ENCODE data around the gene ZIC1. TPM values are rescaled to one million over a fixed set of nuclear protein-coding genes. Genes with fewer than 3 reads are reported as not detected.

ZIC1 gene
- total RNA-seq, 2 experiments from 2014 or later: not detected

DNA sequence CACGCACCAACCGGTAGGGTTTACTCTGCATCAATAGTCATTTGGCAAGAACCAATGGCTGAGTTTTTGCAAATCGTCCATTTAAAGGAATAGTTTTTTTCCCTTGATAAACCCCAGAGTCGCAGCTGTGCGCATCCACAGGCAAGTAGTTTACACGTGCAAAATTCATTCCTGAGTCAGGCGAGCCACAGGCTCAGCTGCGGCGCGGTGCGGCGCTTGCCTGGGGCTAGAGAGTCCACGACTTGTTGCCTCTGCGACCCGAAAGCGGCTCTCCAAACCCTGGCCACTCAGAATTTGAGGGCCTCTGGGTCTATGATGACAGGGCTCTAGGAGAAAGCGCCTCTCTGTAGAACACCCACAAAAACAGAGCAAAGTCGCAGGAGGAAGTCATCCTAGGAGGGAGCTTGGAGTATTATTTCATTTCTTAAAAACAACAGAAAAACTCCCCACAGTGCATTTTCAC, 39.5 kb upstream of the ZIC1 start:
- Mint-ChIP-seq H3K36me3 (ENCODE audit: low read depth) (peaks cover 4% of the 10 kb centered on the region), H3K9me3 (peaks cover 3% of the 10 kb centered on the region), H3K4me3 (no peak overlapping the region), H3K4me1 (ENCODE audit: low read depth) (no peaks in the 10 kb centered on the region), H3K27me3 (ENCODE audit: low read depth) (peaks cover 71% of the 10 kb centered on the region), H3K27ac (no peak overlapping the region)
- no peak for DNase-seq
- intact Hi-C loops (cut with micrococcal nuclease): loop anchor here (10.0 kb wide), 1 partner anchor 1575 kb away; no protein-coding TSS in a partner anchor
- CTCF ChIA-PET: no interaction called here

DNA sequence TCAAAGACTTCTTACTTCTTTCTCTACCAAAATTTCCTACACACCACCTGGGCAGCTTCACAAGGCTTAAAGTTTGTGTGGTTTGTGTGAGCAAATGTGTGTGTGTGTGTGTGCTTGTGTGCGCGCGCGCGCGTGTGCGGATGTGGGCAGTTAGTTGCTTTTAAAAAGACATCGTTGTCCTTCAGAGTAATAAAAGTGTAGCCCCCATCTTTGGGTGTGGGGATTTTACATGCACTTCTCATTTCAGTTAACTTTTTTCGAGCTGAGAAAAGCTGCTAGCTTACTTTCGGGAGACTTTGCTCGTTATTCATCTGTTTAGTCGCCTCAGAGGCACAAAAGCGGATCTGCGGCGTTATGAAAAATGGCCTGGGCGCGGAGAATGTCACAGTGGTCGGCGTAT, 38.8 kb upstream of the ZIC1 start:
- H3K4me1 Mint-ChIP-seq (ENCODE audit: low read depth): no peaks in the 10 kb centered on the region
- DNase-seq: no peak
- CTCF ChIA-PET: no interaction called here
- H3K4me3 Mint-ChIP-seq: no peak overlapping the region
- intact Hi-C loops (cut with micrococcal nuclease): no loop called here
- peaks cover 4% of the 10 kb centered on the region for H3K36me3 Mint-ChIP-seq (ENCODE audit: low read depth)
- no peaks in the 10 kb centered on the region for H3K9me3 Mint-ChIP-seq
- H3K27ac Mint-ChIP-seq: no peak overlapping the region
- H3K27me3 Mint-ChIP-seq (ENCODE audit: low read depth): peaks cover 70% of the 10 kb centered on the region

DNA sequence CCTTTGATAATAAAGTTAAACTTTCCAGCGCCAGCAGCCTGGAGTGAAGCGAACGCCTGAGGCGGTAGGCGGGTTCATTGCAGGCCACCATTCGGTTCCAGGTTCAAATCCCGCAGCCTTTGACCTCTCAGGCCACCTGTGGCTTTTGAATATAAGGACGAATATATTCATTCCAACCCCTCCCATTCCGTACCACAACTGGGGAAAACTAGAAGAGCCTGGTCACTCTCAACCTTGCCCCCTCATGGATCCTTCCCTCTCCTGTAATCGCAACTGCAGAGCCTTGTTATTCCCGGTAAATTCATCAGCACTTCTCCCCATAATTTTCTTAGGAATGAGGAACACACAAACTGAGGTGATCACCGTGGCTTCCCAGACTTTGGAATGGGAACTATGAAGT, 38.0 kb upstream of the ZIC1 start:
- Mint-ChIP-seq H3K4me1 (ENCODE audit: low read depth) (no peaks in the 10 kb centered on the region), H3K36me3 (ENCODE audit: low read depth) (peaks cover 4% of the 10 kb centered on the region), H3K9me3 (no peaks in the 10 kb centered on the region), H3K27ac (no peak overlapping the region), H3K27me3 (ENCODE audit: low read depth) (peaks cover 72% of the 10 kb centered on the region), H3K4me3 (no peak overlapping the region)
- DNase-seq: no peak
- intact Hi-C loops (cut with micrococcal nuclease): no loop called here
- CTCF ChIA-PET: no interaction called here

DNA sequence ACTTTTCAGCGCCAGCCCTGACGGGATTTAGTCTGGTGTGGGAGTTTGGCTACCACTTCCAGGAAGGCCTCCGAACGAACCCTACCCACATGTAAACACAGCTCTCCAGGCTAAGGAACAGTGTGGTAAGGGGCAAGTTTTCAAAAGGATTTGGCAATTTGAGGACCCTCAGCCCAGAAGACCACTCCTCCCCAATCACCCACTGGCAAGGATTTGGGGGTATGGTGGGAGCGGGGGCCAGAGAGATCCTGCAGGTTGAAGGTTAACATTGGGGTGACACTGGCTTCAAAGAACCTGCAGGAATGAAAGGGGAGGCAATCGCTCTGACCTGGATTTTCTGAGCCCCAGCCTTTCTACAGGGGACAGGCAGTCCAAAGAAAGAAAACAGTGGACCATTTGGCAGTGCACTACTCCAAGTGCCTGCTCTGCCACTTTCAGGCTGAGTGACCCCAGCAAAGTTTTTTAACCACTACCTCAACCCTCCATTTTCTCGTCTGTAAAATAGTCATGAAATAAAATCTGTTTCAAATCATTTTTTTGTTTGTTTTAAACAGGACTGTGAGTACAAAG, 37.3 kb upstream of the ZIC1 start:
- CTCF ChIA-PET: no interaction called here
- no peaks in the 10 kb centered on the region for H3K9me3 Mint-ChIP-seq
- no peak overlapping the region for H3K4me3 Mint-ChIP-seq
- intact Hi-C loops (cut with micrococcal nuclease): no loop called here
- peaks cover 73% of the 10 kb centered on the region for H3K27me3 Mint-ChIP-seq (ENCODE audit: low read depth)
- no peak for DNase-seq
- no peak overlapping the region for H3K27ac Mint-ChIP-seq
- peaks cover 4% of the 10 kb centered on the region for H3K36me3 Mint-ChIP-seq (ENCODE audit: low read depth)
- H3K4me1 Mint-ChIP-seq (ENCODE audit: low read depth): no peaks in the 10 kb centered on the region

DNA sequence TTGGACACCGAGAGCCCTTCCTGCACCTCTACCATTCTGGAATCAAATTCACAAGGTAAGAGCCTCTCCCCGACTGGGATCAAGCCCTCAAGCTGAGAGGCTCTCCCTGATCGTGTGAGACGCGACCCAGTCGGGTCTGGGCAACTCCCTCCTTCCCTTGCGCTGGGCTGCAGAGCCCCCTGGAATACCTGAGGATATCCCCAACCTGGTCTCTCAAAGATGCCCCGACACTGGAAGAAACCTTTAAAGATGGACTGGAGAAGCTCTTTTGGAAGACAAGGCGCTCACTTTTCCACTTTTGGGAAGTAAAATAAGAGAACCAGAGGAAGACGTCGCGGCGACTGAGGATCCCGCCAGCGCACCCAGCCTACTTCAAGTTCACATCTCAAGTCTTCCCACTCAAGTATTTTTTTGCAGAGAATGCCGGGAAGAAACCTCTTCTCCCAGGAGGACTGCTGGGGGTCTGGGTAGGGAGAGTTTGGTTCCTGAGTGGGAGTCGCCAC, 36.6 kb upstream of the ZIC1 start:
- intact Hi-C loops (cut with micrococcal nuclease): no loop called here
- H3K36me3 Mint-ChIP-seq (ENCODE audit: low read depth): peaks cover 4% of the 10 kb centered on the region
- no peak for DNase-seq
- H3K27me3 Mint-ChIP-seq (ENCODE audit: low read depth): peaks cover 80% of the 10 kb centered on the region
- no peak overlapping the region for H3K4me3 Mint-ChIP-seq
- no peak overlapping the region for H3K27ac Mint-ChIP-seq
- CTCF ChIA-PET: no interaction called here
- H3K9me3 Mint-ChIP-seq: no peaks in the 10 kb centered on the region
- H3K4me1 Mint-ChIP-seq (ENCODE audit: low read depth): no peaks in the 10 kb centered on the region

DNA sequence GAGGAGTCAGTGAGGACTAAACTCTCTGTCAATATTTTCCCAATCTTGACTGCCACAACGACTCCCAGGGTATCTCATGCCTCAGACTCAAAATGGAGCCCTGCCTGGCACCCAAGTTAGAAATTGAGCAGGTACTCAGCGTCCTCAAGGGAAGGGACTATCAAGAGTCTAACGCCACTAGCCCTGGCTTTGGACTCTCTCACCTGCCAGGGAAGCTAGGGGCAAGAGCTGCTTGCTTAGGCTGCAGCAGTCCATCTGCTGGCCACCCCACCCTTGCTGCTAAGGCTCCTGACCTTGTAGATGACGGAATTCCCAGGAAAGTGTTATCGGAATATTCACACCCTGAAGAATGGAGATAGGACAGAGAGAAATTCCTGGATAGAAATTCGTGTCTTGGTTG, 35.9 kb upstream of the ZIC1 start:
- Mint-ChIP-seq H3K27me3 (ENCODE audit: low read depth) (peaks cover 80% of the 10 kb centered on the region), H3K4me1 (ENCODE audit: low read depth) (no peaks in the 10 kb centered on the region), H3K27ac (no peak overlapping the region), H3K4me3 (no peak overlapping the region), H3K9me3 (no peaks in the 10 kb centered on the region), H3K36me3 (ENCODE audit: low read depth) (peaks cover 4% of the 10 kb centered on the region)
- no peak for DNase-seq
- CTCF ChIA-PET: no interaction called here
- intact Hi-C loops (cut with micrococcal nuclease): no loop called here

DNA sequence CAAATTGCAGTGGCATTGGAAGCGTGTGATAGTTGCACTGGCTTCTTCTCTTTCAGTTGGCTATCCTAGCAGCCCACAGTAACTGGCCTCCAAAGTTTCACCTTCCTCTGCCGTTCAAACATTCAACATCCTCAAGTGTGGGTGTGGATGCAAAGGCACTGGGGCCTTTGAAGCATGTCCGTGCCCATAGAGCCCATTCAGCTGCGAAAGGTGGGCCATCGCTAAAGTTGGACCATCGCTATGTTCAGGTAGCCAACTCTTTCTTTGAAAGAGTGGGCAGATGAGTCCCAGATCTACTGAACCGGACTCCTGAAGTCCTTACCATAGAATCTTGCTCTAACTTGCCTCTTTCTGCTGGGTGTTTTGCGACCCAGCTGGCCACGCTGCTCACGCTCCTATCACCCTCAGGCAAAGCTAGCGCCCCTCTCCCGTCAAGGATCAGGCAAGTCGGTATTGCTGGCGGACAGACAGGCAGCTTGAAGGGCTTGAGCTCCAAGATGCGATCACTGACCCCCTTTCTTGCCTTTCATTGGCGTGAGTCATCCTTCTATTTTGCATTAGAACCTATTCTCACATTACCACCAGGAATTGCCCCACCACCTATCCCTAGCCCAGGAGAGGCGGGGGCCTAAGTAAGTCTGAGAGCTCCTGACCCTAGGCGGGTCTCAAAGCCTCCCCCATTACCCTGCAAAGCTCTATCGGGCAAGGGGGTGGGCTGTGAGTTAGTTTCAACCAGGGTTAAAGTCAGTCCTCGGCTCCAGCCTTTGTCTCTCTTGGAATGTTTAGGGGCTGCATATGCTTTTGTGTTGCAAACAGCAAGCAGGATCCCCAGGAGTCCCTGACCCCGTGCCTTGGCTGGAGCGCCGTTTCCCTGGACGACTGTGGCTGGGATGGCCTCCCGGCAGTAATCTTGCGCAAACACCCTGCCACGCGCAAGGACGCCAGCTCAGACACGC, 31.5 kb upstream of the ZIC1 start:
- Mint-ChIP-seq H3K9me3 (peaks cover 5% of the 10 kb centered on the region), H3K27me3 (ENCODE audit: low read depth) (peaks cover 77% of the 10 kb centered on the region), H3K36me3 (ENCODE audit: low read depth) (peaks cover 1% of the 10 kb centered on the region), H3K4me3 (no peak overlapping the region), H3K27ac (no peak overlapping the region), H3K4me1 (ENCODE audit: low read depth) (no peaks in the 10 kb centered on the region)
- DNase-seq: no peak
- intact Hi-C loops (cut with micrococcal nuclease): loop anchor here (5.0 kb wide), 1 partner anchor 35 kb away; no protein-coding TSS in a partner anchor
- CTCF ChIA-PET: no interaction called here

DNA sequence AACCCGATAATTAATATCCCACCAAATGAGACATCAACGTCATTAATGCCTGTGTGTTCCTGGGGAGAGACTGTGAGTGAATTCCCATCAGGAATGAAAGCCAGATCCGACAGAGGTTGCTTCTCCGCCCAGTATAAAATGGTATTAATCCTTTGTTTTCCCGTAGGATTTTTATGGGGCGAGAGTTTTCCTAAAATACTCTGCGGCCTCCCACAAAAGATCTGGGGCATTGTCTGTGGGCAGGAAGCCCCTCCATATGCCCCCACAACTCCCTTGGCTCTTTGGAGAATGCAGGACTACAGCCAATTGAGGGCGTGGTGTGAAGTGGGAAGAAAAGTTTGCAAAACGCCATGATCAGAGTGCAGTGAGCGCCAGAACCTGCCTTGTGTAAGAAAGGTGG, 29.5 kb upstream of the ZIC1 start:
- Mint-ChIP-seq H3K9me3 (peaks cover 5% of the 10 kb centered on the region), H3K4me1 (ENCODE audit: low read depth) (no peaks in the 10 kb centered on the region), H3K36me3 (ENCODE audit: low read depth) (peaks cover 1% of the 10 kb centered on the region), H3K27me3 (ENCODE audit: low read depth) (peaks cover 75% of the 10 kb centered on the region), H3K27ac (no peak overlapping the region), H3K4me3 (no peak overlapping the region)
- CTCF ChIA-PET: no interaction called here
- DNase-seq: no peak
- intact Hi-C loops (cut with micrococcal nuclease): loop anchor here (5.0 kb wide), 1 partner anchor 33 kb away; no protein-coding TSS in a partner anchor

DNA sequence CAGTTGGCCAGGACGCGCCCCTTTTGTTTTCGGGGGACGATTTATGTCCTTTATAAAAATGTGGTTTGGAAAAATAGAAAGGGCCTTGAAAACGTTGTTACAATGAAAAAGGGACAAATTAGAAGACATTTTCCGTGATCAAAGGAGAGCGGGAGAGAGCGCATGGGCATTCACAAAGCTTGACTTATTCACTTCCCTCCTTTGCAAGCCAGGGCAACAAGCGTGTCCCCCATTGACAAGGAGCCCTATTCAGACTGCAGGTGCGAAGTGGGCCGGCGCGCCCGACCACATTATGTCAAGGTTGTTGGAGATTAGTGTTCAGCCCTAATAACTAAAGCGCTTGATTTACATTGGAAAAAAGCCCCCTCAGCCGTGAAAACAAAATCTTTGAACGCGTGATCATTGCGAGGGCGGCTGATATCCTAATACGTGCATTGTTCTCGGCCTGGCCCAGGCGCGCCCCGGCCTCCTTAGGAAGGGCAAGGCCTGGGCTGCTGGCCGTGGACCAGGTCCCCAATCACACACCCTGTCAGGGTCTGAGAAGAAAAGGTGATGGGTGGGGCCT, 28.7 kb upstream of the ZIC1 start:
- DNase-seq: no peak
- H3K27ac Mint-ChIP-seq: no peak overlapping the region
- peaks cover 1% of the 10 kb centered on the region for H3K36me3 Mint-ChIP-seq (ENCODE audit: low read depth)
- intact Hi-C loops (cut with micrococcal nuclease): no loop called here
- H3K4me3 Mint-ChIP-seq: no peak overlapping the region
- CTCF ChIA-PET: no interaction called here
- H3K27me3 Mint-ChIP-seq (ENCODE audit: low read depth): peaks cover 79% of the 10 kb centered on the region
- peaks cover 5% of the 10 kb centered on the region for H3K9me3 Mint-ChIP-seq
- no peaks in the 10 kb centered on the region for H3K4me1 Mint-ChIP-seq (ENCODE audit: low read depth)

DNA sequence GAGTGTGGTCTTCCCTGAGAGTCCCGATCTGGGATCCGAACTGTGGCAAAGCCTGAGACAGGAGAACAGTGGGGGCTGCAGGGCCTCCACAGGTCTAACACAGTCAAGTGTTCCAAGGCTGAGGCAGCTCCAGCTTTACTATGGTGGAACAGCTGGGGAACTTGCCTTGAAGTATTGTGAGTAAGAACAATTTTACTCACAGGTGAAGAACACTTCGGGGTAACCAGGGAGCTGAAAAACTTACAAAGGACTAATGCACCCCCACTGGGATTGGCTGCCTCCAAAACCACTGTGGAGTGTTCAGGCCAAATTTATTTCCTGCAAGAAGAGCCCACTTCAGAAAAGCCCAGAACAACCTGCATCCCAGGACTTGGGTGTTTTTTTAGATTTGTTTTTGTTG, 28.2 kb upstream of the ZIC1 start:
- no peak overlapping the region for H3K4me3 Mint-ChIP-seq
- peaks cover 5% of the 10 kb centered on the region for H3K9me3 Mint-ChIP-seq
- no peak overlapping the region for H3K27ac Mint-ChIP-seq
- peaks cover 1% of the 10 kb centered on the region for H3K36me3 Mint-ChIP-seq (ENCODE audit: low read depth)
- intact Hi-C loops (cut with micrococcal nuclease): no loop called here
- H3K4me1 Mint-ChIP-seq (ENCODE audit: low read depth): no peaks in the 10 kb centered on the region
- peaks cover 84% of the 10 kb centered on the region for H3K27me3 Mint-ChIP-seq (ENCODE audit: low read depth)
- CTCF ChIA-PET: no interaction called here
- DNase-seq: no peak

DNA sequence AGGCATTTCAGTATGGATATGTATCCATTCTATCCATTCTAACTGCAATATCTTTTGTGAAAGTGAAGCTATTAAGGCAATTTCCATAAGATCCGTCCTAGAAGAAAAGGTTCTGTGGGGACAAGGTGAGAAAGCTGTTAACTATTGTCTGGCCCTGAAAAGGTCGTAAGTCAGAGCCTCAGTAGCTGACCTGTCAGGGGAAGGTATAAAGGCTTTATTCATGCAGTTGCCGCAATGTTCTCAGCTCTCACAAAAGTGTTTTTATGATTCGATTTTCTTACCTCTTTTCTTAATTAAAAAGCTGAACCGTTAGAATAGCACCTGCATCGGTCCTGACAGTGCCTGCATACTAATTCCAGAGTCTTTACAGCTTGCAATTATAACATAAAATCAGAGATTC, 27.6 kb upstream of the ZIC1 start:
- peaks cover 1% of the 10 kb centered on the region for H3K36me3 Mint-ChIP-seq (ENCODE audit: low read depth)
- no peaks in the 10 kb centered on the region for H3K4me1 Mint-ChIP-seq (ENCODE audit: low read depth)
- H3K9me3 Mint-ChIP-seq: peaks cover 5% of the 10 kb centered on the region
- H3K27me3 Mint-ChIP-seq (ENCODE audit: low read depth): peaks cover 88% of the 10 kb centered on the region
- CTCF ChIA-PET: interaction anchor here (0.6 kb wide), 1 partner anchor 34 kb away, joined by 4 read pairs; no protein-coding TSS in a partner anchor
- DNase-seq: no peak
- H3K4me3 Mint-ChIP-seq: no peak overlapping the region
- intact Hi-C loops (cut with micrococcal nuclease): no loop called here
- no peak overlapping the region for H3K27ac Mint-ChIP-seq

DNA sequence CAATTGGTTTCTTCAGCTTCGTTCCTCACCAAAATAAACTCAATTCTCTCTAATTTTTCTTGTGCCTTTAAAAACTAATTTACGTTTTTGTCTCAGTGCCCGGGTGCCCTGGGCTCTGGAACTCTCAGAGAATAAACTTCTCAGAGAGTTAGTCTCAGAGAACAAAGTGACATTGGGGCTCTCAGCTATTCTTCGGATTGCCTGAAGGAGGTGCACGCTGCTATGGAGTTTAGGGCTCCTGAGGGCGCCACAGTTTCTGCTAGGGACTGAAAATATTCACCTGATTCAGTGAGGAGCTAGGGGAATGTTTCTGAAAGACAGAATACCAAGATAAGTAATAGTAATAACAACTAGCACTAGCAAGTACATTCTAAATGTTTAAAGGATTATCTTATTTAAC, 25.5 kb upstream of the ZIC1 start:
- intact Hi-C loops (cut with micrococcal nuclease): no loop called here
- Mint-ChIP-seq H3K27ac (no peak overlapping the region), H3K36me3 (ENCODE audit: low read depth) (peaks cover 3% of the 10 kb centered on the region), H3K4me1 (ENCODE audit: low read depth) (no peaks in the 10 kb centered on the region), H3K9me3 (peaks cover 5% of the 10 kb centered on the region), H3K4me3 (no peak overlapping the region), H3K27me3 (ENCODE audit: low read depth) (peaks cover 90% of the 10 kb centered on the region)
- DNase-seq: no peak
- CTCF ChIA-PET: interaction anchor here (0.7 to 1.2 kb wide), 2 partner anchors 10 to 38 kb away, joined by 3 to 5 read pairs; no protein-coding TSS in a partner anchor

Measured in activated naive CD4-positive, alpha-beta T cell treated with anti-CD3 and anti-CD28 coated beads for 36 hours (primary cell).